GM19193 (cell line): ENCODE data around the gene TLR3.

Source experiments
- POLR2A ChIP-seq: IDR thresholded peaks from 4 replicates; pipeline ENCODE4 v1.6.1; 2011; ENCODE audit not compliant: insufficient read depth, insufficient read length; ENCODE audit errors: extremely low read depth

Gene TLR3

GRCh38 chr4:186036976-186037581 lies 31.9 kb upstream of the TLR3 start:
- TF ChIP-seq POLR2A = no peak

- no peak for TF ChIP-seq POLR2A
These were observed 31.0 kb upstream of the TLR3 start for GRCh38 chr4:186037692-186038658.

GRCh38 chr4:186039697-186040096 lies 29.3 kb upstream of the TLR3 start:
- no peak for TF ChIP-seq POLR2A

- TF ChIP-seq POLR2A = no peak
These were observed 28.6 kb upstream of the TLR3 start for GRCh38 chr4:186040316-186040715.

GRCh38 chr4:186051096-186051495 lies 17.9 kb upstream of the TLR3 start:
- TF ChIP-seq POLR2A = no peak

- no peak for TF ChIP-seq POLR2A
These were observed 10.5 kb upstream of the TLR3 start for GRCh38 chr4:186058253-186058979.

GRCh38 chr4:186058980-186059316 lies 10.0 kb upstream of the TLR3 start:
- TF ChIP-seq POLR2A = no peak

- no peak for TF ChIP-seq POLR2A
These were observed 7.0 kb upstream of the TLR3 start for GRCh38 chr4:186061921-186062320.

GRCh38 chr4:186067757-186068385 lies 1.1 kb upstream of the TLR3 start:
- no peak for TF ChIP-seq POLR2A

GRCh38 chr4:186069729-186070128 lies 773 bp downstream of the TLR3 start:
- TF ChIP-seq POLR2A = no peak

- no peak for TF ChIP-seq POLR2A
These were observed 3.6 kb downstream of the TLR3 start for GRCh38 chr4:186072516-186072915.

GRCh38 chr4:186074189-186074588 lies 5.2 kb downstream of the TLR3 start:
- no peak for TF ChIP-seq POLR2A

- no peak for TF ChIP-seq POLR2A
These were observed 10.2 kb downstream of the TLR3 start for GRCh38 chr4:186078981-186079638.

- no peak for TF ChIP-seq POLR2A
These were observed 10.7 kb downstream of the TLR3 start for GRCh38 chr4:186079694-186080093.
